GM12878 (cell line): ENCODE results near the gene OTOR. TPM values are rescaled to one million over a fixed set of nuclear protein-coding genes. Genes with fewer than 3 reads are reported as not detected.

Source experiments
- ATAC-seq: fragments of 200-7000 bp; cut with Tn5 transposase; 3 replicates; pipeline ENCODE4 v1.9.1; 2020; ENCODE audit warnings: mild to moderate bottlenecking, moderate library complexity
- BruUV-seq: library from RNA; stranded (reverse); fragments of 400-500 nt; replicated peaks from 2 replicates; lab custom pipeline; 2021; lab: Mats Ljungman, UMichigan
- CTCF ChIA-PET: fragments of 300-600 bp; sonication (Branson Sonifier 250); formaldehyde crosslinking; extraction: SDS; loops from one replicate; lab custom pipeline; 2021; ENCODE audit warnings: inconsistent platforms; lab: Yijun Ruan, JAX
- POLR2A ChIA-PET: fragments of 350-600 bp; formaldehyde crosslinking; extraction: SDS; loops from one replicate; lab custom pipeline; 2021; ENCODE audit warnings: inconsistent platforms; lab: Charles Lee
- RAD21 ChIA-PET: fragments of 300-600 bp; sonication (Branson Sonifier 250); formaldehyde crosslinking; loops from one replicate; lab custom pipeline; 2023; ENCODE audit warnings: antibody characterized with exemption; ENCODE audit not compliant: unreplicated experiment; lab: Charles Lee
- SMC1A ChIA-PET: fragments of 300-600 bp; sonication (Branson Sonifier 250); formaldehyde crosslinking; loops from one replicate; lab custom pipeline; 2023; ENCODE audit not compliant: unreplicated experiment, uncharacterized antibody; lab: Charles Lee
- DNase-seq: peaks from one replicate; pipeline ENCODE4 v3.0.0-alpha.2; 2011; ENCODE audit warnings: low read depth, low spot score
- FAIRE-seq: peaks from 3 replicates; lab custom pipeline; 2011; peaks lifted over from hg19 to GRCh38; lab: Jason Lieb, UNC
- H2AFZ ChIP-seq: 2 replicates; pipeline ENCODE4 v1.6.0; 2011; ENCODE audit warnings: low read depth, low read length, control low read depth; ENCODE audit not compliant: control insufficient read depth
- H3K27ac ChIP-seq: 2 replicates; pipeline ENCODE4 v1.5.1; 2011; ENCODE audit warnings: control low read depth; ENCODE audit not compliant: control insufficient read depth, insufficient read depth
- H3K27me3 ChIP-seq, 2 experiments: replicated peaks in 1 of 2; 2 replicates each; pipeline versions ENCODE4 v1.6.0 to v1.6.1; 2011; ENCODE audit warnings: low read length in 1 of 2; ENCODE audit not compliant: control insufficient read depth in 2 of 2, insufficient read depth in 2 of 2
- H3K36me3 ChIP-seq, 2 experiments: 2 replicates each; pipeline ENCODE4 v1.5.1; 2011; ENCODE audit warnings: low read length in 1 of 2; ENCODE audit not compliant: control insufficient read depth in 2 of 2, insufficient read depth in 2 of 2
- H3K4me1 ChIP-seq: 2 replicates; pipeline ENCODE4 v1.6.1; 2011; ENCODE audit warnings: mild to moderate bottlenecking, low read length, moderate library complexity, mixed read lengths; ENCODE audit not compliant: control insufficient read depth, insufficient read depth
- H3K4me2 ChIP-seq: 2 replicates; pipeline ENCODE4 v1.6.0; 2011; ENCODE audit warnings: control low read depth; ENCODE audit not compliant: control insufficient read depth, insufficient read depth
- H3K4me3 ChIP-seq: fragments of 200-600 bp; sonication (generic); 2 replicates; pipeline ENCODE4 v1.5.1; 2016
- H3K79me2 ChIP-seq: 2 replicates; pipeline ENCODE4 v1.6.0; 2011; ENCODE audit warnings: low read length; ENCODE audit not compliant: control insufficient read depth, insufficient read depth
- H3K9ac ChIP-seq: 2 replicates; pipeline ENCODE4 v1.8.0; 2011; ENCODE audit warnings: low read length, control low read depth, mixed read lengths; ENCODE audit not compliant: control insufficient read depth, insufficient read depth
- H3K9me3 ChIP-seq: replicated peaks from 3 replicates; pipeline ENCODE4 v1.5.1; 2011; ENCODE audit warnings: mild to moderate bottlenecking, low read length; ENCODE audit not compliant: control insufficient read depth, insufficient read depth
- H4K20me1 ChIP-seq: 2 replicates; pipeline ENCODE4 v1.6.0; 2011; ENCODE audit not compliant: control insufficient read depth, insufficient read depth
- BCL3 ChIP-seq: IDR thresholded peaks from 2 replicates; pipeline ENCODE4 v1.6.1; 2011; ENCODE audit warnings: borderline replicate concordance, low read depth, mild to moderate bottlenecking, moderate library complexity, low read length; ENCODE audit not compliant: insufficient read depth, poor library complexity, severe bottlenecking
- CREB1 ChIP-seq: IDR thresholded peaks from 2 replicates; pipeline ENCODE4 v1.6.1; 2012; ENCODE audit warnings: low read depth, mild to moderate bottlenecking, inconsistent platforms
- NFYA ChIP-seq: IDR thresholded peaks from 2 replicates; pipeline ENCODE4 v1.6.1; 2011; ENCODE audit warnings: low read depth, mild to moderate bottlenecking, low read length, improper control_type of control experiment, borderline replicate concordance
- PRDM15 ChIP-seq: fragments of 450-650 bp; formaldehyde crosslinking; IDR thresholded peaks from 2 replicates; pipeline ENCODE4 v1.4.0; 2020; ENCODE audit warnings: mild to moderate bottlenecking, moderate library complexity
- STAT1 ChIP-seq: fragments of 450-650 bp; conservative IDR thresholded peaks from 2 replicates; pipeline ENCODE4 v1.6.1; 2014; ENCODE audit warnings: antibody characterized with exemption, mild to moderate bottlenecking
- WRNIP1 ChIP-seq: IDR thresholded peaks from 2 replicates; pipeline ENCODE4 v1.6.1; 2011; ENCODE audit warnings: low read depth, low read length, improper control_type of control experiment, borderline replicate concordance
- WGBS: methylation state at CpG from one replicate; pipeline ENCODE4 v1.1.6; 2016; ENCODE audit warnings: low lambda C conversion rate; ENCODE audit not compliant: insufficient replicate concordance, insufficient coverage; ENCODE audit errors: missing lambda C conversion rate; 5-methylcytosine and 5-hydroxymethylcytosine counted together
- in situ Hi-C: fragments of 300-500 bp; cut with MboI; formaldehyde crosslinking; loops from 9 replicates; pipeline ENCODE4 v1.14.3; 2018; ENCODE audit warnings: mixed read lengths
- intact Hi-C: fragments of 100-400 bp; cut with micrococcal nuclease; formaldehyde crosslinking; loops from one replicate; pipeline ENCODE4 v1.14.2; 2022; ENCODE audit not compliant: unreplicated experiment
- polyA plus RNA-seq, 11 experiments: library from polyadenylated mRNA; depleted of rRNA in 4 of 11; unstranded in 6 of 11; stranded (reverse) in 5 of 11; fragments of >200 nt; fragmentation: Nextera tagmentation in 4 of 11; fragmentation: Illumina TruSeq in 1 of 11; extraction: Ambion mirVana in 4 of 11; extraction: Trizol in 1 of 11; gene quantifications; 1 replicate in 1 of 11; 2 replicates in 10 of 11; pipeline versions ENCODE4 v1.2.1 to v1.2.3, GENCODE V29; 2011 to 2016; ENCODE audit warnings: inconsistent platforms in 2 of 11, missing spikeins in 2 of 11, low read depth in 1 of 11
- total RNA-seq, 4 experiments: library from RNA; depleted of rRNA in 3 of 4; stranded (reverse); fragments of >200 nt in 3 of 4; fragmentation: Illumina TruSeq in 1 of 4; extraction: Trizol in 1 of 4; gene quantifications; 2 replicates each; pipeline versions ENCODE4 v1.2.1 to v1.2.3, GENCODE V29; 2013 to 2021
- TF ChIP-seq, protein P1 (sequence below): IDR thresholded peaks from 2 replicates; pipeline ENCODE4 v1.6.1; 2012; ENCODE audit warnings: low read length, inconsistent platforms
- TF ChIP-seq, protein P2 (sequence below): IDR thresholded peaks from 2 replicates; pipeline ENCODE4 v1.6.1; 2011; ENCODE audit warnings: low read depth, low read length, improper control_type of control experiment, borderline replicate concordance

Gene OTOR
- total and polyA plus RNA-seq, 10 of the 15 experiments (the other 5 are each of a cell fraction or from before 2014, with no cell fraction given): not detected

DNA sequence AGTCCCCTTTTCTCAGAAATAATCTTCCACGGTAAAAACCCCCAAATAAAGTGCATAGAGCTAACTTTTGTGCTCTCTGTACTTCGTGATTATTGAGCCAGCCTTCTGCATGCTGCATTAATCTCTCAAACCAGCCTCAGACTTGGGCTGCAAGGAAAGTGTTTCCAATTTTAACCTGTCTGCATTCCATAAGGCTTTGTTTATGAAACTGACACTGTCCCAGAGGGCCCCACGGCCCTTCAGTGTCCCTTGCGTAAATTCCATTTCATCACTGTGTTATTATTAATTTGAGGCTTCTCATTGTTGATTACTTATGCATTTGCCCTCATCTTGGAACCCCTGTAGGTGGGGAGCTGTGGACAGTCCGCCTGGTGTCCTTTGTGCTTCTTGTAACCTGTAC is 33.9 kb upstream of the OTOR start (continued):
- TF ChIP-seq BCL3: no peak
- no peak for TF ChIP-seq WRNIP1

DNA sequence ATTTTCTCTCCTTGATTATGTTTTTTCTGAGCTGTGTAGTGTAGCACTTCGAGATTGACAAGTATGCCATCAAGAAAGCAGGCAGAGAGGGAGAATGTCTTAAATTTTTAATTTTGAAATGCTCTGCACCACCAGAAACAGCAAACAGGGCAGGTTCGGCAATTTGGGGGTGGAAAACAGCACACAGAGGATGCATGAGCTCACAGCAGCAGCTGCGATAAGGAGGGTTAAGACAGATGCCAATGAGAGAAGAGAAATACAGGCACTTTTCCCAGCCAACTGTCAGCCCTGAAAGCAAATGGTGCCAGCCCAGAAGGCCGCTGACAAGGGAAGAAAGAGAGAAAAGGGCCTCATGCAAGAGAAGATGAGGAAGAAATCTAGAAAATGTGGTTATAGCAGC is 33.4 kb upstream of the OTOR start:
- CTCF ChIA-PET: no interaction called here
- Histone ChIP-seq H3K36me3 (no peaks in the 10 kb centered on the region), H3K9ac (no peak overlapping the region), H3K79me2 (no peaks in the 10 kb centered on the region), H2AFZ (no peak overlapping the region), H3K4me2 (no peak overlapping the region), H3K4me1 (peaks cover 8% of the 10 kb centered on the region; the same call in 1 of the 2 replicates), H3K9me3 (no peaks in the 10 kb centered on the region), H3K27me3 (peaks cover 0 to 5% of the 10 kb centered on the region in 2 experiments; a peak in 2 of 4 replicates), H3K27ac (no peak overlapping the region), H4K20me1 (no peaks in the 10 kb centered on the region), H3K4me3 (no peak overlapping the region)
- in situ Hi-C loops: no loop called here
- ATAC-seq (no peak), FAIRE-seq (no peak), DNase-seq (no peak)
- RAD21 ChIA-PET: no interaction called here
- SMC1A ChIA-PET: no interaction called here
- no peak for TF ChIP-seq CREB1
- no peak for TF ChIP-seq NFYA
- TF ChIP-seq, protein P1, sequence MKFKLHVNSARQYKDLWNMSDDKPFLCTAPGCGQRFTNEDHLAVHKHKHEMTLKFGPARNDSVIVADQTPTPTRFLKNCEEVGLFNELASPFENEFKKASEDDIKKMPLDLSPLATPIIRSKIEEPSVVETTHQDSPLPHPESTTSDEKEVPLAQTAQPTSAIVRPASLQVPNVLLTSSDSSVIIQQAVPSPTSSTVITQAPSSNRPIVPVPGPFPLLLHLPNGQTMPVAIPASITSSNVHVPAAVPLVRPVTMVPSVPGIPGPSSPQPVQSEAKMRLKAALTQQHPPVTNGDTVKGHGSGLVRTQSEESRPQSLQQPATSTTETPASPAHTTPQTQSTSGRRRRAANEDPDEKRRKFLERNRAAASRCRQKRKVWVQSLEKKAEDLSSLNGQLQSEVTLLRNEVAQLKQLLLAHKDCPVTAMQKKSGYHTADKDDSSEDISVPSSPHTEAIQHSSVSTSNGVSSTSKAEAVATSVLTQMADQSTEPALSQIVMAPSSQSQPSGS: no peak
- TF ChIP-seq, protein P2, sequence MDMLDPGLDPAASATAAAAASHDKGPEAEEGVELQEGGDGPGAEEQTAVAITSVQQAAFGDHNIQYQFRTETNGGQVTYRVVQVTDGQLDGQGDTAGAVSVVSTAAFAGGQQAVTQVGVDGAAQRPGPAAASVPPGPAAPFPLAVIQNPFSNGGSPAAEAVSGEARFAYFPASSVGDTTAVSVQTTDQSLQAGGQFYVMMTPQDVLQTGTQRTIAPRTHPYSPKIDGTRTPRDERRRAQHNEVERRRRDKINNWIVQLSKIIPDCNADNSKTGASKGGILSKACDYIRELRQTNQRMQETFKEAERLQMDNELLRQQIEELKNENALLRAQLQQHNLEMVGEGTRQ: no peak
- TF ChIP-seq PRDM15 (CRISPR knock-in tag): no peak
- TF ChIP-seq STAT1: no peak
- intact Hi-C loops: no loop called here
- POLR2A ChIA-PET: no interaction called here
- no TSS peak for BruUV-seq
- WGBS: 4% methylated on average over 4 of the region's 4 CpGs
